PC-9 (cell line): ENCODE results near the gene COG4. TPM values are rescaled to one million over a fixed set of nuclear protein-coding genes. Genes with fewer than 3 reads are reported as not detected.

Experiments used
- BruUV-seq: library from RNA; stranded (reverse); fragments of 400-500 nt; replicated peaks from 2 replicates; lab custom pipeline; 2021; lab: Mats Ljungman, UMichigan
- CTCF ChIA-PET: fragments of 300-600 bp; sonication (Branson Sonifier 250); formaldehyde crosslinking; loops from one replicate; lab custom pipeline; 2022; ENCODE audit warnings: antibody characterized with exemption; lab: Charles Lee
- POLR2A ChIA-PET: fragments of 300-600 bp; sonication (Branson Sonifier 250); formaldehyde crosslinking; loops from one replicate; lab custom pipeline; 2022; ENCODE audit warnings: antibody characterized with exemption; ENCODE audit not compliant: unreplicated experiment; lab: Charles Lee
- DNase-seq, 2 experiments: peaks; one replicate each; pipeline versions ENCODE4 v3.0.0 to v3.0.0-alpha.2; 2015 to 2022; ENCODE audit warnings: mixed read lengths in 1 of 2
- H2AFZ ChIP-seq: fragments of 200-600 bp; sonication (generic); 2 replicates; pipeline ENCODE4 v1.8.1; 2017; ENCODE audit warnings: antibody characterized with exemption
- H3F3A ChIP-seq: fragments of 200-600 bp; sonication (generic); 2 replicates; pipeline ENCODE4 v1.8.1; 2017; ENCODE audit warnings: antibody characterized with exemption, mild to moderate bottlenecking, low read depth; ENCODE audit not compliant: insufficient read depth
- H3K27ac ChIP-seq: fragments of 200-600 bp; sonication (generic); 2 replicates; pipeline ENCODE4 v1.6.1; 2016; ENCODE audit warnings: mixed run types
- H3K27me3 ChIP-seq: fragments of 200-600 bp; sonication (generic); 2 replicates; pipeline ENCODE4 v1.6.1; 2016; ENCODE audit warnings: low read depth, mixed run types; ENCODE audit not compliant: insufficient read depth
- H3K36me3 ChIP-seq: fragments of 200-600 bp; sonication (generic); 2 replicates; pipeline ENCODE4 v1.6.1; 2016; ENCODE audit warnings: low read depth, mixed run types
- H3K4me1 ChIP-seq: fragments of 200-600 bp; sonication (generic); replicated peaks from 2 replicates; pipeline ENCODE4 v1.6.1; 2016; ENCODE audit warnings: mixed run types; ENCODE audit not compliant: insufficient read depth
- H3K4me2 ChIP-seq: fragments of 200-600 bp; sonication (generic); 2 replicates; pipeline ENCODE4 v1.6.1; 2017; ENCODE audit warnings: mixed run types
- H3K4me3 ChIP-seq: fragments of 200-600 bp; sonication (generic); 2 replicates; pipeline ENCODE4 v1.6.1; 2016; ENCODE audit warnings: mixed run types
- H3K79me2 ChIP-seq: fragments of 200-600 bp; sonication (generic); 2 replicates; pipeline ENCODE4 v1.6.1; 2017; ENCODE audit warnings: low read depth, mixed run types
- H3K9me2 ChIP-seq: fragments of 200-600 bp; sonication (generic); 2 replicates; pipeline ENCODE4 v1.8.1; 2017; ENCODE audit warnings: mild to moderate bottlenecking; ENCODE audit not compliant: insufficient read depth
- H3K9me3 ChIP-seq: fragments of 200-600 bp; sonication (generic); 2 replicates; pipeline ENCODE4 v1.8.1; 2016; ENCODE audit warnings: low read depth; ENCODE audit not compliant: insufficient read depth
- H4K20me1 ChIP-seq: fragments of 200-600 bp; sonication (generic); 2 replicates; pipeline ENCODE4 v1.8.1; 2017; ENCODE audit not compliant: insufficient read depth
- CTCF ChIP-seq: fragments of 200-600 bp; sonication (generic); conservative IDR thresholded peaks from 2 replicates; pipeline ENCODE4 v1.6.1; 2017; ENCODE audit warnings: mixed run types, antibody characterized with exemption, mild to moderate bottlenecking, moderate library complexity
- EZH2 ChIP-seq: fragments of 200-600 bp; sonication (generic); IDR thresholded peaks from 2 replicates; pipeline ENCODE4 v1.8.0; 2017; ENCODE audit warnings: antibody characterized with exemption, low read depth
- intact Hi-C: fragments of 100-400 bp; cut with micrococcal nuclease; formaldehyde crosslinking; loops from one replicate; pipeline ENCODE4 v1.10.0; 2022; ENCODE audit not compliant: unreplicated experiment
- total RNA-seq: library from RNA; stranded (reverse); gene quantifications from 2 replicates; pipeline ENCODE4 v1.2.3, GENCODE V29; 2021

Gene COG4
- total RNA-seq, 1 experiment from 2014 or later: 61.1 TPM

DNA sequence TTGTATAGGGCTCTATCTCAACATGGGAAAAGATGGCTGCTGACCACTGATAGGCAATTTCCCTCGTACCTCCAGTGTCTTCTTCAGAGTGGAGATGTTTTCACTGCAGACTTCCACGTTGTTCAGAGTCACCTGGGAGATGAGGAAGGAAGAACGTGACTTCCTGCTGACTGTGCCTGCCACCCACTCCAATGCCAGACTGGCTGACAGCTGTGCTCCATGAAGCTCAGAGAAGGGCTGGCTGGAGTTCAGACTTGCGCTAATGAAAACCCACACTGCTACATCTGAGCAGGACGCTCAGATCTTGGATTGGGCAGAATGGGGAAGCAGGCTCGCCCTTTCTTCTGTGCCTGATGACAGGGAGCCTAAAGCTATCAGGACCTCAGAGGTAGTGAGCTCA, 33.1 kb downstream of the COG4 start:
- Histone ChIP-seq H3K36me3 (0 out of 2 replicates have a peak, but pooled peaks cover 10% of the 10 kb centered on the region), H3F3A (peaks cover 29% of the 10 kb centered on the region), H2AFZ (no peak overlapping the region), H3K27me3 (no peaks in the 10 kb centered on the region), H3K27ac (no peak overlapping the region), H3K9me3 (no peaks in the 10 kb centered on the region), H3K79me2 (no peaks in the 10 kb centered on the region), H3K9me2 (no peaks in the 10 kb centered on the region), H3K4me1 (peaks cover 18% of the 10 kb centered on the region), H4K20me1 (no peaks in the 10 kb centered on the region), H3K4me3 (no peak overlapping the region), H3K4me2 (no peak overlapping the region)
- no peak for DNase-seq
- POLR2A ChIA-PET: interaction anchor here (0.6 kb wide), 1 partner anchor 104 kb away, joined by 4 read pairs; no protein-coding TSS in a partner anchor
- TF ChIP-seq CTCF: no peak
- no peak for TF ChIP-seq EZH2
- no TSS peak for BruUV-seq
- CTCF ChIA-PET: no interaction called here
- intact Hi-C loops: no loop called here

- H2AFZ ChIP-seq: no peak overlapping the region
- H3K27ac ChIP-seq: no peak overlapping the region
- no TSS peak for BruUV-seq
- 0 out of 2 replicates have a peak, but pooled peaks cover 8% of the 10 kb centered on the region for H3K36me3 ChIP-seq
- no peaks in the 10 kb centered on the region for H3K79me2 ChIP-seq
- intact Hi-C loops: no loop called here
- H3K27me3 ChIP-seq: no peaks in the 10 kb centered on the region
- H4K20me1 ChIP-seq: no peaks in the 10 kb centered on the region
- H3K9me2 ChIP-seq: no peaks in the 10 kb centered on the region
- no peak for TF ChIP-seq CTCF
- no peak for TF ChIP-seq EZH2
- peaks cover 18% of the 10 kb centered on the region for H3K4me1 ChIP-seq
- peaks cover 28% of the 10 kb centered on the region for H3F3A ChIP-seq
- no peaks in the 10 kb centered on the region for H3K9me3 ChIP-seq
- DNase-seq: no peak
- ChIA-PET CTCF (no interaction called here), POLR2A (no interaction called here)
- H3K4me2 ChIP-seq: no peak overlapping the region
- no peak overlapping the region for H3K4me3 ChIP-seq
Observed at GRCh38 chr16:70484867-70485266, 38.5 kb downstream of the COG4 start.

- no peak overlapping the region for H2AFZ ChIP-seq
- ChIA-PET CTCF (no interaction called here), POLR2A (no interaction called here)
- H3K27me3 ChIP-seq: no peaks in the 10 kb centered on the region
- H3K36me3 ChIP-seq: 0 out of 2 replicates have a peak, but pooled peaks cover 12% of the 10 kb centered on the region
- H3K4me1 ChIP-seq: peaks cover 10% of the 10 kb centered on the region
- H3K4me3 ChIP-seq: no peak overlapping the region
- no peaks in the 10 kb centered on the region for H3K9me3 ChIP-seq
- intact Hi-C loops: no loop called here
- H3F3A ChIP-seq: peaks cover 14% of the 10 kb centered on the region
- H3K4me2 ChIP-seq: no peak overlapping the region
- no peak for DNase-seq
- H4K20me1 ChIP-seq: no peaks in the 10 kb centered on the region
- no peak overlapping the region for H3K27ac ChIP-seq
- no TSS peak for BruUV-seq
- H3K9me2 ChIP-seq: no peaks in the 10 kb centered on the region
- TF ChIP-seq EZH2 (no peak), CTCF (no peak)
- H3K79me2 ChIP-seq: no peaks in the 10 kb centered on the region
Observed at GRCh38 chr16:70483426-70483825, 39.9 kb downstream of the COG4 start.
